HG03565 (cell line): ENCODE measurements around the gene TEAD3.

ENCODE experiments used
- ATAC-seq: cut with Tn5 transposase; IDR thresholded peaks from one replicate; pipeline ENCODE4 v1.9.1; 2021; ENCODE audit warnings: mild to moderate bottlenecking, moderate library complexity; ENCODE audit not compliant: unreplicated experiment

Gene TEAD3

GRCh38 chr6:35514587-35514986 is 17.7 kb upstream of the TEAD3 start:
- ATAC-seq, result no peak

GRCh38 chr6:35512740-35513139 is 15.9 kb upstream of the TEAD3 start, which contains the start of gene TULP1:
Gene TULP1 (minus strand): TSS chr6:35512896. CDS start chr6:35512858, 38 bp downstream.
- no peak for ATAC-seq

GRCh38 chr6:35512006-35512405 is 15.1 kb upstream of the TEAD3 start:
- no peak for ATAC-seq

GRCh38 chr6:35511562-35511941 is 14.7 kb upstream of the TEAD3 start:
- ATAC-seq, result no peak

- ATAC-seq, result no peak
Observed at GRCh38 chr6:35510916-35511561, 14.2 kb upstream of the TEAD3 start.

- ATAC-seq, result no peak
Observed at GRCh38 chr6:35508542-35508941, 11.7 kb upstream of the TEAD3 start.

GRCh38 chr6:35508027-35508426 is 11.1 kb upstream of the TEAD3 start:
- ATAC-seq, result no peak

GRCh38 chr6:35507221-35507620 is 10.3 kb upstream of the TEAD3 start:
- ATAC-seq, result no peak

- ATAC-seq, result no peak
Observed at GRCh38 chr6:35506536-35506935, 9.7 kb upstream of the TEAD3 start.

- no peak for ATAC-seq
Observed at GRCh38 chr6:35505999-35506412, 9.1 kb upstream of the TEAD3 start.

GRCh38 chr6:35503534-35503933 is 6.7 kb upstream of the TEAD3 start:
- ATAC-seq, result no peak

- no peak for ATAC-seq
Observed at GRCh38 chr6:35501784-35502183, 4.9 kb upstream of the TEAD3 start.

- no peak for ATAC-seq
Observed at GRCh38 chr6:35500782-35501181, 3.9 kb upstream of the TEAD3 start.

- no peak for ATAC-seq
Observed at GRCh38 chr6:35499372-35499771, 2.5 kb upstream of the TEAD3 start.

- ATAC-seq, result no peak
Observed at GRCh38 chr6:35498422-35499067, 1.7 kb upstream of the TEAD3 start.

- no peak for ATAC-seq
Observed at GRCh38 chr6:35497571-35498421, 917 bp upstream of the TEAD3 start.

- no peak for ATAC-seq
Observed at GRCh38 chr6:35496036-35496840, 641 bp downstream of the TEAD3 start.

- no peak for ATAC-seq
Observed at GRCh38 chr6:35495258-35496035, 1.4 kb downstream of the TEAD3 start.

GRCh38 chr6:35494161-35494563 is 2.7 kb downstream of the TEAD3 start:
- ATAC-seq, result no peak

GRCh38 chr6:35493307-35493983 is 3.4 kb downstream of the TEAD3 start:
- ATAC-seq, result no peak
